GM23338 (cell line): ENCODE data around the gene MRPL28. TPM values are rescaled to one million over a fixed set of nuclear protein-coding genes. Genes with fewer than 3 reads are reported as not detected.
A peak's percentile ranks its signal among the peaks of the same experiment; 100 is the strongest.

Experiments used
- ATAC-seq: fragments of 200-7000 bp; cut with Tn5 transposase; 3 replicates; pipeline ENCODE4 v1.9.1; 2020
- DNase-seq: peaks from one replicate; pipeline ENCODE4 v3.0.0-alpha.2; 2015; ENCODE audit warnings: low spot score
- H2AFZ ChIP-seq: fragments of 200-600 bp; sonication (generic); 2 replicates; pipeline ENCODE4 v1.8.0; 2016; ENCODE audit warnings: antibody characterized with exemption, mild to moderate bottlenecking, moderate library complexity
- H3F3A ChIP-seq: fragments of 200-600 bp; sonication (generic); replicated peaks from 2 replicates; pipeline ENCODE4 v1.8.0; 2017; ENCODE audit warnings: antibody characterized with exemption, mixed run types, low read depth
- H3K27ac ChIP-seq: fragments of 200-600 bp; sonication (generic); 2 replicates; pipeline ENCODE4 v1.6.1; 2016; ENCODE audit warnings: low read depth
- H3K27me3 ChIP-seq: fragments of 200-600 bp; sonication (generic); 2 replicates; pipeline ENCODE4 v1.8.0; 2016; ENCODE audit warnings: mild to moderate bottlenecking, mixed run types, moderate library complexity; ENCODE audit not compliant: insufficient read depth
- H3K36me3 ChIP-seq: fragments of 200-600 bp; sonication (generic); 2 replicates; pipeline ENCODE4 v1.8.0; 2016; ENCODE audit warnings: mild to moderate bottlenecking; ENCODE audit not compliant: insufficient read depth
- H3K4me1 ChIP-seq: fragments of 200-600 bp; sonication (generic); 2 replicates; pipeline ENCODE4 v1.8.0; 2016; ENCODE audit warnings: mild to moderate bottlenecking, moderate library complexity; ENCODE audit not compliant: insufficient read depth
- H3K4me2 ChIP-seq: fragments of 200-600 bp; sonication (generic); 2 replicates; pipeline ENCODE4 v1.7.1; 2017; ENCODE audit warnings: mixed run types
- H3K4me3 ChIP-seq: fragments of 200-600 bp; sonication (generic); 2 replicates; pipeline ENCODE4 v1.6.1; 2016; ENCODE audit warnings: mixed run types
- H3K79me2 ChIP-seq: fragments of 200-600 bp; sonication (generic); replicated peaks from 2 replicates; pipeline ENCODE4 v1.8.0; 2017; ENCODE audit warnings: mild to moderate bottlenecking; ENCODE audit not compliant: insufficient read depth
- H3K9me2 ChIP-seq: fragments of 200-600 bp; sonication (generic); 2 replicates; pipeline ENCODE4 v1.8.0; 2017; ENCODE audit not compliant: insufficient read depth
- H4K20me1 ChIP-seq: fragments of 200-600 bp; sonication (generic); replicated peaks from 2 replicates; pipeline ENCODE4 v1.8.0; 2017; ENCODE audit warnings: mild to moderate bottlenecking; ENCODE audit not compliant: insufficient read depth
- H3K27ac Mint-ChIP-seq: 2 replicates; pipeline ENCODE4 v1.8.0; 2020; ENCODE audit warnings: inconsistent platforms, mild to moderate bottlenecking, moderate library complexity, mixed read lengths
- H3K27me3 Mint-ChIP-seq: 3 replicates; pipeline ENCODE4 v1.8.0; 2022; ENCODE audit warnings: low read depth, mild to moderate bottlenecking, moderate library complexity, mixed read lengths, inconsistent platforms; ENCODE audit not compliant: insufficient read depth, poor library complexity
- H3K36me3 Mint-ChIP-seq: 3 replicates; pipeline ENCODE4 v1.8.0; 2021; ENCODE audit warnings: low read depth, mild to moderate bottlenecking, inconsistent platforms, moderate library complexity, mixed read lengths
- H3K4me1 Mint-ChIP-seq: 3 replicates; pipeline ENCODE4 v1.8.0; 2020; ENCODE audit warnings: mild to moderate bottlenecking, inconsistent platforms, mixed read lengths
- H3K4me3 Mint-ChIP-seq: 3 replicates; pipeline ENCODE4 v1.8.0; 2021; ENCODE audit warnings: moderate library complexity, mild to moderate bottlenecking, inconsistent platforms, mixed read lengths
- H3K9me3 Mint-ChIP-seq: 3 replicates; pipeline ENCODE4 v1.8.0; 2020; ENCODE audit warnings: moderate library complexity, mild to moderate bottlenecking, inconsistent platforms, mixed read lengths
- CREB1 ChIP-seq: fragments of 250-450 bp; sonication (Bioruptor Pico); IDR thresholded peaks from 2 replicates; pipeline ENCODE4 v1.5.0; 2020; ENCODE audit warnings: low read depth, mild to moderate bottlenecking, moderate library complexity
- EZH2 ChIP-seq: fragments of 200-600 bp; sonication (generic); IDR thresholded peaks from one replicate; pipeline ENCODE4 v1.8.0; 2017; ENCODE audit warnings: antibody characterized with exemption, mild to moderate bottlenecking, low read depth; ENCODE audit not compliant: unreplicated experiment
- EZH2phosphoT487 ChIP-seq: fragments of 200-600 bp; sonication (generic); IDR thresholded peaks from one replicate; pipeline ENCODE4 v1.8.1; 2018; ENCODE audit warnings: antibody characterized with exemption; ENCODE audit not compliant: unreplicated experiment
- JUNB ChIP-seq: IDR thresholded peaks from one replicate; pipeline ENCODE4 v1.6.1; 2016; ENCODE audit warnings: antibody characterized with exemption; ENCODE audit not compliant: unreplicated experiment
- NANOG ChIP-seq: IDR thresholded peaks from 2 replicates; pipeline ENCODE4 v1.6.1; 2016; ENCODE audit warnings: antibody characterized with exemption, borderline replicate concordance
- POLR2AphosphoS5 ChIP-seq: IDR thresholded peaks from 2 replicates; pipeline ENCODE4 v1.6.1; 2016; ENCODE audit warnings: antibody characterized with exemption, low read depth
- STAT1 ChIP-seq: IDR thresholded peaks from one replicate; pipeline ENCODE4 v1.6.1; 2016; ENCODE audit warnings: antibody characterized with exemption; ENCODE audit not compliant: unreplicated experiment
- ZNF114 ChIP-seq: fragments of 250-450 bp; sonication (Bioruptor Pico); IDR thresholded peaks from 2 replicates; pipeline ENCODE4 v1.5.0; 2020; ENCODE audit warnings: mild to moderate bottlenecking, moderate library complexity
- ZNF331 ChIP-seq: fragments of 250-450 bp; sonication (Bioruptor Pico); IDR thresholded peaks from 2 replicates; pipeline ENCODE4 v1.5.0; 2020; ENCODE audit warnings: low read depth, mild to moderate bottlenecking, moderate library complexity
- polyA plus RNA-seq: library from polyadenylated mRNA; unstranded; fragments of >200 nt; fragmentation: Nextera tagmentation; extraction: Ambion mirVana; gene quantifications from 2 replicates; pipeline ENCODE4 v1.2.1, GENCODE V29; 2016
- total RNA-seq: library from RNA; depleted of rRNA; stranded (reverse); fragments of >200 nt; shearing (Covaris generic); gene quantifications from 2 replicates; pipeline ENCODE4 v1.2.3, GENCODE V29; 2014
- TF ChIP-seq, protein P1 (sequence below): IDR thresholded peaks from 2 replicates; pipeline ENCODE4 v1.6.1; 2016; ENCODE audit warnings: antibody characterized with exemption
- TF ChIP-seq, protein P2 (sequence below), 2 experiments: fragments of 200-600 bp in 1 of 2; sonication (generic) in 1 of 2; conservative IDR thresholded peaks; 2 replicates each; pipeline versions ENCODE4 v1.5.1 to v1.6.1; 2016 to 2017; ENCODE audit warnings: antibody characterized with exemption in 2 of 2, low read depth in 2 of 2, mild to moderate bottlenecking in 2 of 2, moderate library complexity in 1 of 2
- TF ChIP-seq, protein P3 (sequence below): IDR thresholded peaks from one replicate; pipeline ENCODE4 v1.6.1; 2018; ENCODE audit warnings: antibody characterized with exemption; ENCODE audit not compliant: unreplicated experiment
- TF ChIP-seq, protein P4 (sequence below): fragments of 250-450 bp; sonication (Bioruptor Pico); IDR thresholded peaks from 2 replicates; pipeline ENCODE4 v1.5.0; 2020; ENCODE audit warnings: mild to moderate bottlenecking, moderate library complexity

The MRPL28 gene
- total and polyA plus RNA-seq, 2 experiments from 2014 or later, result 135 to 169 TPM

DNA sequence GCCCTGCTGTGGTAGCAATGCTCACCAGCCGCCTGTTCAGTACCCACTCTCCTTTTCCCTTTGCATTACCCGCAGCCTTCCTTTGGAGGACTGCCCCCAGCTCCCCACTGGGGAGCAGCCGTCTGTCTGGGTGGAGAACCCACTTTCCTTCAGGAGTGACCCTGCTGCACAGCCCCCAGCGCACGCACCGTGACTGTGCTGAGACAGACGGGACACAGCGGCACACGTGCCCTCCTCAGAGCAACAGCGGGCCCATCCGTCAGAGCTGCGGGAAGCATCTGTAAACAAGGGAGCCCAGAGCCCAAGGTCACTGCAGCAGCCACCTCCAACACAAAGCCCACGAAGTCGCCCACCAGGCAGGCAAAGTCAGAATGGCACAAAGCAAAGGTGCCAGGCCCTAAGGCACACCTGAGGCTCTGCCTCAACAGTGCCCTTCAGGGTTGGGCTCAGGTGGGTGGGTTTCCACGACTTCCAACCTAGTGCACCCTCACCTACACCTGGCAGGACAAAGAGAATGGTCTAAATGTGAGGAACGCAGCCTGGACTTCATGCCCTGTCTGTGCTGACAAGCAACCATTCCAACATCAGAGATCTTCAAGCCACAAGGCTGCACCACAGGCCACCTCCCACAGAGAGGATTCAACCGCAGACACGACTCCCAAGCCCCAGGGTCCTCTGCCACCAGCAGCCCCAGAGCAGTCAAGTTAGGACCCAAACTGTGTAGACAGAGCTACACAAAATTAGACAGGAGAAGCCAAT, 27.7 kb downstream of the MRPL28 start:
- H3K4me3 Mint-ChIP-seq, result no peak overlapping the region
- Histone ChIP-seq H3K79me2 (peaks cover 100% of the 10 kb centered on the region), H3K4me3 (no peak overlapping the region), H3K9me2 (no peaks in the 10 kb centered on the region), H4K20me1 (peaks cover 50% of the 10 kb centered on the region), H3K4me1 (no peaks in the 10 kb centered on the region), H3K27ac (peak overlapping the region; percentile 72; the same call in 1 of the 2 replicates), H3K4me2 (no peak overlapping the region), H2AFZ (no peak overlapping the region), H3K36me3 (no peaks in the 10 kb centered on the region), H3F3A (peaks cover 8% of the 10 kb centered on the region), H3K27me3 (no peaks in the 10 kb centered on the region)
- peaks cover 10% of the 10 kb centered on the region for H3K4me1 Mint-ChIP-seq
- H3K27ac Mint-ChIP-seq, result peak overlapping the region; percentile 67; the same call in 1 of the 2 replicates
- no peak for DNase-seq
- H3K36me3 Mint-ChIP-seq, result peaks cover 63% of the 10 kb centered on the region
- H3K9me3 Mint-ChIP-seq, result no peaks in the 10 kb centered on the region
- no peak for ATAC-seq
- peaks cover 7% of the 10 kb centered on the region for H3K27me3 Mint-ChIP-seq
- TF ChIP-seq STAT1, result no peak
- TF ChIP-seq, protein P1, sequence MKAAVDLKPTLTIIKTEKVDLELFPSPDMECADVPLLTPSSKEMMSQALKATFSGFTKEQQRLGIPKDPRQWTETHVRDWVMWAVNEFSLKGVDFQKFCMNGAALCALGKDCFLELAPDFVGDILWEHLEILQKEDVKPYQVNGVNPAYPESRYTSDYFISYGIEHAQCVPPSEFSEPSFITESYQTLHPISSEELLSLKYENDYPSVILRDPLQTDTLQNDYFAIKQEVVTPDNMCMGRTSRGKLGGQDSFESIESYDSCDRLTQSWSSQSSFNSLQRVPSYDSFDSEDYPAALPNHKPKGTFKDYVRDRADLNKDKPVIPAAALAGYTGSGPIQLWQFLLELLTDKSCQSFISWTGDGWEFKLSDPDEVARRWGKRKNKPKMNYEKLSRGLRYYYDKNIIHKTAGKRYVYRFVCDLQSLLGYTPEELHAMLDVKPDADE, result no peak
- no peak for TF ChIP-seq ZNF114 (CRISPR knock-in tag)
- TF ChIP-seq, protein P2, sequence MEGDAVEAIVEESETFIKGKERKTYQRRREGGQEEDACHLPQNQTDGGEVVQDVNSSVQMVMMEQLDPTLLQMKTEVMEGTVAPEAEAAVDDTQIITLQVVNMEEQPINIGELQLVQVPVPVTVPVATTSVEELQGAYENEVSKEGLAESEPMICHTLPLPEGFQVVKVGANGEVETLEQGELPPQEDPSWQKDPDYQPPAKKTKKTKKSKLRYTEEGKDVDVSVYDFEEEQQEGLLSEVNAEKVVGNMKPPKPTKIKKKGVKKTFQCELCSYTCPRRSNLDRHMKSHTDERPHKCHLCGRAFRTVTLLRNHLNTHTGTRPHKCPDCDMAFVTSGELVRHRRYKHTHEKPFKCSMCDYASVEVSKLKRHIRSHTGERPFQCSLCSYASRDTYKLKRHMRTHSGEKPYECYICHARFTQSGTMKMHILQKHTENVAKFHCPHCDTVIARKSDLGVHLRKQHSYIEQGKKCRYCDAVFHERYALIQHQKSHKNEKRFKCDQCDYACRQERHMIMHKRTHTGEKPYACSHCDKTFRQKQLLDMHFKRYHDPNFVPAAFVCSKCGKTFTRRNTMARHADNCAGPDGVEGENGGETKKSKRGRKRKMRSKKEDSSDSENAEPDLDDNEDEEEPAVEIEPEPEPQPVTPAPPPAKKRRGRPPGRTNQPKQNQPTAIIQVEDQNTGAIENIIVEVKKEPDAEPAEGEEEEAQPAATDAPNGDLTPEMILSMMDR (conservative IDR thresholded peaks at IDR 0.05; ENCODE audit: low read depth in 2 of 2), result no peak
- no peak for TF ChIP-seq JUNB
- TF ChIP-seq ZNF331 (CRISPR knock-in tag), result no peak
- TF ChIP-seq EZH2phosphoT487, result no peak
- TF ChIP-seq, protein P3, sequence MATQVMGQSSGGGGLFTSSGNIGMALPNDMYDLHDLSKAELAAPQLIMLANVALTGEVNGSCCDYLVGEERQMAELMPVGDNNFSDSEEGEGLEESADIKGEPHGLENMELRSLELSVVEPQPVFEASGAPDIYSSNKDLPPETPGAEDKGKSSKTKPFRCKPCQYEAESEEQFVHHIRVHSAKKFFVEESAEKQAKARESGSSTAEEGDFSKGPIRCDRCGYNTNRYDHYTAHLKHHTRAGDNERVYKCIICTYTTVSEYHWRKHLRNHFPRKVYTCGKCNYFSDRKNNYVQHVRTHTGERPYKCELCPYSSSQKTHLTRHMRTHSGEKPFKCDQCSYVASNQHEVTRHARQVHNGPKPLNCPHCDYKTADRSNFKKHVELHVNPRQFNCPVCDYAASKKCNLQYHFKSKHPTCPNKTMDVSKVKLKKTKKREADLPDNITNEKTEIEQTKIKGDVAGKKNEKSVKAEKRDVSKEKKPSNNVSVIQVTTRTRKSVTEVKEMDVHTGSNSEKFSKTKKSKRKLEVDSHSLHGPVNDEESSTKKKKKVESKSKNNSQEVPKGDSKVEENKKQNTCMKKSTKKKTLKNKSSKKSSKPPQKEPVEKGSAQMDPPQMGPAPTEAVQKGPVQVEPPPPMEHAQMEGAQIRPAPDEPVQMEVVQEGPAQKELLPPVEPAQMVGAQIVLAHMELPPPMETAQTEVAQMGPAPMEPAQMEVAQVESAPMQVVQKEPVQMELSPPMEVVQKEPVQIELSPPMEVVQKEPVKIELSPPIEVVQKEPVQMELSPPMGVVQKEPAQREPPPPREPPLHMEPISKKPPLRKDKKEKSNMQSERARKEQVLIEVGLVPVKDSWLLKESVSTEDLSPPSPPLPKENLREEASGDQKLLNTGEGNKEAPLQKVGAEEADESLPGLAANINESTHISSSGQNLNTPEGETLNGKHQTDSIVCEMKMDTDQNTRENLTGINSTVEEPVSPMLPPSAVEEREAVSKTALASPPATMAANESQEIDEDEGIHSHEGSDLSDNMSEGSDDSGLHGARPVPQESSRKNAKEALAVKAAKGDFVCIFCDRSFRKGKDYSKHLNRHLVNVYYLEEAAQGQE, result no peak
- TF ChIP-seq NANOG, result no peak
- TF ChIP-seq, protein P4, sequence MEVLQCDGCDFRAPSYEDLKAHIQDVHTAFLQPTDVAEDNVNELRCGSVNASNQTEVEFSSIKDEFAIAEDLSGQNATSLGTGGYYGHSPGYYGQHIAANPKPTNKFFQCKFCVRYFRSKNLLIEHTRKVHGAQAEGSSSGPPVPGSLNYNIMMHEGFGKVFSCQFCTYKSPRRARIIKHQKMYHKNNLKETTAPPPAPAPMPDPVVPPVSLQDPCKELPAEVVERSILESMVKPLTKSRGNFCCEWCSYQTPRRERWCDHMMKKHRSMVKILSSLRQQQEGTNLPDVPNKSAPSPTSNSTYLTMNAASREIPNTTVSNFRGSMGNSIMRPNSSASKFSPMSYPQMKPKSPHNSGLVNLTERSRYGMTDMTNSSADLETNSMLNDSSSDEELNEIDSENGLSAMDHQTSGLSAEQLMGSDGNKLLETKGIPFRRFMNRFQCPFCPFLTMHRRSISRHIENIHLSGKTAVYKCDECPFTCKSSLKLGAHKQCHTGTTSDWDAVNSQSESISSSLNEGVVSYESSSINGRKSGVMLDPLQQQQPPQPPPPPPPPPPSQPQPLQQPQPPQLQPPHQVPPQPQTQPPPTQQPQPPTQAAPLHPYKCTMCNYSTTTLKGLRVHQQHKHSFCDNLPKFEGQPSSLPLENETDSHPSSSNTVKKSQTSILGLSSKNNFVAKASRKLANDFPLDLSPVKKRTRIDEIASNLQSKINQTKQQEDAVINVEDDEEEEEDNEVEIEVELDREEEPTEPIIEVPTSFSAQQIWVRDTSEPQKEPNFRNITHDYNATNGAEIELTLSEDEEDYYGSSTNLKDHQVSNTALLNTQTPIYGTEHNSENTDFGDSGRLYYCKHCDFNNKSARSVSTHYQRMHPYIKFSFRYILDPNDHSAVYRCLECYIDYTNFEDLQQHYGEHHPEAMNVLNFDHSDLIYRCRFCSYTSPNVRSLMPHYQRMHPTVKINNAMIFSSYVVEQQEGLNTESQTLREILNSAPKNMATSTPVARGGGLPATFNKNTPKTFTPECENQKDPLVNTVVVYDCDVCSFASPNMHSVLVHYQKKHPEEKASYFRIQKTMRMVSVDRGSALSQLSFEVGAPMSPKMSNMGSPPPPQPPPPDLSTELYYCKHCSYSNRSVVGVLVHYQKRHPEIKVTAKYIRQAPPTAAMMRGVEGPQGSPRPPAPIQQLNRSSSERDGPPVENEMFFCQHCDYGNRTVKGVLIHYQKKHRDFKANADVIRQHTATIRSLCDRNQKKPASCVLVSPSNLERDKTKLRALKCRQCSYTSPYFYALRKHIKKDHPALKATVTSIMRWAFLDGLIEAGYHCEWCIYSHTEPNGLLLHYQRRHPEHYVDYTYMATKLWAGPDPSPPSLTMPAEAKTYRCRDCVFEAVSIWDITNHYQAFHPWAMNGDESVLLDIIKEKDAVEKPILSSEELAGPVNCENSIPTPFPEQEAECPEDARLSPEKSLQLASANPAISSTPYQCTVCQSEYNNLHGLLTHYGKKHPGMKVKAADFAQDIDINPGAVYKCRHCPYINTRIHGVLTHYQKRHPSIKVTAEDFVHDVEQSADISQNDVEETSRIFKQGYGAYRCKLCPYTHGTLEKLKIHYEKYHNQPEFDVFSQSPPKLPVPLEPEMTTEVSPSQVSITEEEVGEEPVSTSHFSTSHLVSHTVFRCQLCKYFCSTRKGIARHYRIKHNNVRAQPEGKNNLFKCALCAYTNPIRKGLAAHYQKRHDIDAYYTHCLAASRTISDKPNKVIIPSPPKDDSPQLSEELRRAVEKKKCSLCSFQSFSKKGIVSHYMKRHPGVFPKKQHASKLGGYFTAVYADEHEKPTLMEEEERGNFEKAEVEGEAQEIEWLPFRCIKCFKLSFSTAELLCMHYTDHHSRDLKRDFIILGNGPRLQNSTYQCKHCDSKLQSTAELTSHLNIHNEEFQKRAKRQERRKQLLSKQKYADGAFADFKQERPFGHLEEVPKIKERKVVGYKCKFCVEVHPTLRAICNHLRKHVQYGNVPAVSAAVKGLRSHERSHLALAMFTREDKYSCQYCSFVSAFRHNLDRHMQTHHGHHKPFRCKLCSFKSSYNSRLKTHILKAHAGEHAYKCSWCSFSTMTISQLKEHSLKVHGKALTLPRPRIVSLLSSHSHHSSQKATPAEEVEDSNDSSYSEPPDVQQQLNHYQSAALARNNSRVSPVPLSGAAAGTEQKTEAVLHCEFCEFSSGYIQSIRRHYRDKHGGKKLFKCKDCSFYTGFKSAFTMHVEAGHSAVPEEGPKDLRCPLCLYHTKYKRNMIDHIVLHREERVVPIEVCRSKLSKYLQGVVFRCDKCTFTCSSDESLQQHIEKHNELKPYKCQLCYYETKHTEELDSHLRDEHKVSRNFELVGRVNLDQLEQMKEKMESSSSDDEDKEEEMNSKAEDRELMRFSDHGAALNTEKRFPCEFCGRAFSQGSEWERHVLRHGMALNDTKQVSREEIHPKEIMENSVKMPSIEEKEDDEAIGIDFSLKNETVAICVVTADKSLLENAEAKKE, result no peak
- no peak for TF ChIP-seq POLR2AphosphoS5
- TF ChIP-seq CREB1 (CRISPR knock-in tag), result no peak
- TF ChIP-seq EZH2, result no peak
